Heart left ventricle (tissue), 13 donors: ENCODE results near the gene KRT10.

Experiments used
- POLR2A ChIP-seq, 2 donors: fragments of 450-650 bp; IDR thresholded peaks; one replicate each; pipeline ENCODE4 v1.6.1; 2017; ENCODE audit warnings: antibody characterized with exemption in 2 of 2, mild to moderate bottlenecking in 2 of 2, moderate library complexity in 2 of 2
- TF ChIP-seq, protein P1 (sequence below), 12 donors: fragments of 200-600 bp; sonication (generic) in 4 of 12; IDR thresholded peaks; one replicate each; pipeline versions ENCODE4 v1.5.0 to v1.8.0; 2018 to 2022; ENCODE audit warnings: antibody characterized with exemption in 12 of 12, mild to moderate bottlenecking in 5 of 12
- donor health status: ischemic (EF 13 %, LVEDD 7.1; RV severe dilation, severe dysfunction).
- donor health status: DM: no; HTN: yes; CAD: no.
- donor health status: DM: no; HTN: no; CAD: no.
- donor health status: ischemic (EF 25% LVEDD 6.9; RV normal size, moderate dysfunction).
- donor health status: ischemic (EF 25% LVEDD 5.7; RV mildly dilated, moderate dysfunction).
- donor health status: ischemic (EF 35%, LVEDD 5.7; RV mildly dilated, moderate dysfunction).
- donor health status: nonischemic (EF 11% LVEDD 7.7; RV severe dilation, severe dysfunction).
- donor health status: DM: yes; HTN: yes; CAD: no.
- donor health status: PGD.
- donor health status: ischemic (EF 29% LVEDD 5.4; RV normal size, mild dysfunction).
- donor health status: nonischemic (EF 23%, LVEDD 6.1; RV moderate dilation, normal function).

DNA sequence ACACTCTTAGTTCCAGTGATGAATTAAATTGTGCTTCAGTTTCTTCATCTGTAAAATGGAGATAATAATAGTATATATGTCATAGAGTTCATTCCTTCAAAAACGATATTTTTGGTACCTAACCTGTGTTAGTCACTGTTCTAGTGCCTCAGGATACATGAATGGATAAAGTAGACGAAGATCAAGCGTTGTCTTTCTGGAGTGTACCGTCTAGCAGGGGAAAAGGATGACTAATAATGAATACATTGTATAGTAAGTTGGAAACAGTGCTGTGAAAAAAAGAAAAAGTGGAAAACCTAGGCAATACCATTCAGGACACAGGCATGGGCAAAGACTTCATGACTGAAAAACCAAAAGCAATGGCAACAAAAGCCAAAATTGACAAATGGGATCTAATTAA, 8.6 kb downstream of the KRT10 start:
- TF ChIP-seq, protein P1, sequence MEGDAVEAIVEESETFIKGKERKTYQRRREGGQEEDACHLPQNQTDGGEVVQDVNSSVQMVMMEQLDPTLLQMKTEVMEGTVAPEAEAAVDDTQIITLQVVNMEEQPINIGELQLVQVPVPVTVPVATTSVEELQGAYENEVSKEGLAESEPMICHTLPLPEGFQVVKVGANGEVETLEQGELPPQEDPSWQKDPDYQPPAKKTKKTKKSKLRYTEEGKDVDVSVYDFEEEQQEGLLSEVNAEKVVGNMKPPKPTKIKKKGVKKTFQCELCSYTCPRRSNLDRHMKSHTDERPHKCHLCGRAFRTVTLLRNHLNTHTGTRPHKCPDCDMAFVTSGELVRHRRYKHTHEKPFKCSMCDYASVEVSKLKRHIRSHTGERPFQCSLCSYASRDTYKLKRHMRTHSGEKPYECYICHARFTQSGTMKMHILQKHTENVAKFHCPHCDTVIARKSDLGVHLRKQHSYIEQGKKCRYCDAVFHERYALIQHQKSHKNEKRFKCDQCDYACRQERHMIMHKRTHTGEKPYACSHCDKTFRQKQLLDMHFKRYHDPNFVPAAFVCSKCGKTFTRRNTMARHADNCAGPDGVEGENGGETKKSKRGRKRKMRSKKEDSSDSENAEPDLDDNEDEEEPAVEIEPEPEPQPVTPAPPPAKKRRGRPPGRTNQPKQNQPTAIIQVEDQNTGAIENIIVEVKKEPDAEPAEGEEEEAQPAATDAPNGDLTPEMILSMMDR (IDR thresholded peaks at IDR 0.05) = no peak
- no peak for TF ChIP-seq POLR2A (IDR thresholded peaks at IDR 0.05)
